ENCODE results near the gene OSR1. TPM values are rescaled to one million over a fixed set of nuclear protein-coding genes. Genes with fewer than 3 reads are reported as not detected.
"Not testable (repeated sequence)": the region's sequence is repeated elsewhere in the genome, so short reads cannot be mapped to it uniquely, and the experiment has no call there.

The OSR1 gene
- total and polyA plus RNA-seq, 7 donors, result 0.69 to 33.0 (median 7.8) TPM

GRCh38 chr2:19313553-19313952 lies 44.9 kb downstream of the OSR1 start:
- Histone ChIP-seq H3K36me3 (no peaks in the 10 kb centered on the region), H3K27ac (no peak overlapping the region), H3K9me3 (no peaks in the 10 kb centered on the region), H3K27me3 (no peaks in the 10 kb centered on the region), H3K4me3 (no peak overlapping the region), H3K4me1 (no peaks in the 10 kb centered on the region)
- intact Hi-C loops (cut with DNase I), result no loop called here
- 80 to 84% methylated on average over 6 of the region's 6 CpGs for WGBS, 2 donors
- TF ChIP-seq CTCF (IDR thresholded peaks at IDR 0.05), result no peak
- no peak for TF ChIP-seq POLR2AphosphoS5 (IDR thresholded peaks at IDR 0.05)
- TF ChIP-seq POLR2A (IDR thresholded peaks at IDR 0.05), result no peak
- TF ChIP-seq EP300 (IDR thresholded peaks at IDR 0.05), result no peak
- no peak for DNase-seq

GRCh38 chr2:19312949-19313348 lies 45.5 kb downstream of the OSR1 start:
- Histone ChIP-seq H3K27me3 (no peaks in the 10 kb centered on the region), H3K9me3 (no peaks in the 10 kb centered on the region), H3K36me3 (no peaks in the 10 kb centered on the region), H3K4me1 (no peaks in the 10 kb centered on the region), H3K4me3 (no peak overlapping the region), H3K27ac (no peak overlapping the region)
- intact Hi-C loops (cut with DNase I), result no loop called here
- DNase-seq, result no peak
- TF ChIP-seq POLR2AphosphoS5 (IDR thresholded peaks at IDR 0.05) (no peak), CTCF (IDR thresholded peaks at IDR 0.05) (peak in 1 of 4 experiments; percentile 28), EP300 (IDR thresholded peaks at IDR 0.05) (no peak), POLR2A (IDR thresholded peaks at IDR 0.05) (no peak)

- H3K4me3 ChIP-seq; H3K27me3 ChIP-seq; H3K4me1 ChIP-seq; H3K36me3 ChIP-seq; intact Hi-C loops (cut with DNase I); DNase-seq; H3K9me3 ChIP-seq; H3K27ac ChIP-seq: not testable (repeated sequence)
- 78 to 88% methylated on average over 17 of the region's 18 CpGs for WGBS, 2 donors
Observed at GRCh38 chr2:19306065-19306464, 52.4 kb downstream of the OSR1 start.

GRCh38 chr2:19305400-19306055 lies 52.9 kb downstream of the OSR1 start:
- intact Hi-C loops (cut with DNase I); H3K4me1 ChIP-seq; DNase-seq; H3K36me3 ChIP-seq; H3K27ac ChIP-seq; H3K27me3 ChIP-seq; H3K4me3 ChIP-seq; H3K9me3 ChIP-seq: not testable (repeated sequence)
- 82 to 89% methylated on average over 8 to 15 of the region's 15 CpGs for WGBS, 2 donors

- intact Hi-C loops (cut with DNase I), result no loop called here
- Histone ChIP-seq H3K4me3 (no peak overlapping the region), H3K36me3 (no peaks in the 10 kb centered on the region), H3K27ac (no peak overlapping the region), H3K9me3 (no peaks in the 10 kb centered on the region), H3K27me3 (no peaks in the 10 kb centered on the region), H3K4me1 (peaks cover 0 to 11% (median 10%) of the 10 kb centered on the region in 4 donors)
- 76 to 91% methylated on average over 4 of the region's 4 CpGs for WGBS, 2 donors
- no peak for DNase-seq
- TF ChIP-seq POLR2AphosphoS5 (IDR thresholded peaks at IDR 0.05) (no peak), EP300 (IDR thresholded peaks at IDR 0.05) (no peak), POLR2A (IDR thresholded peaks at IDR 0.05) (no peak), CTCF (IDR thresholded peaks at IDR 0.05) (no peak)
Observed at GRCh38 chr2:19301706-19302105, 56.7 kb downstream of the OSR1 start.

Small RNA genes within 50 kb of the gene (small RNA-seq; reads per million reads assigned to genes)
- 0 to 0.06 (median 0) reads per million in 3 donors for gene MIR4757
